K562 (cell line): Measurements from ENCODE around the gene C15orf62. TPM values are rescaled to one million over a fixed set of nuclear protein-coding genes. Genes with fewer than 3 reads are reported as not detected.

Experiments
- CTCF ChIP-seq, 3 experiments: IDR thresholded peaks in 2 of 3; conservative IDR thresholded peaks in 1 of 3; 2 replicates each; pipeline ENCODE4 v1.5.1; 2011 to 2012; ENCODE audit warnings: low read length in 3 of 3, mild to moderate bottlenecking in 3 of 3, control low read depth in 2 of 3, improper control_type of control experiment in 1 of 3, inconsistent platforms in 1 of 3, low read depth in 1 of 3, mixed read lengths in 1 of 3, moderate library complexity in 1 of 3; ENCODE audit not compliant: insufficient read depth in 2 of 3
- DEAF1 ChIP-seq: fragments of 450-650 bp; formaldehyde crosslinking; IDR thresholded peaks from 2 replicates; pipeline ENCODE4 v1.4.0; 2020; ENCODE audit warnings: mild to moderate bottlenecking, moderate library complexity
- E2F5 ChIP-seq: sonication (generic); formaldehyde crosslinking; IDR thresholded peaks from 2 replicates; pipeline ENCODE4 v1.8.0; 2022; ENCODE audit warnings: mild to moderate bottlenecking, missing genetic modification reagents
- ETV5 ChIP-seq: sonication (generic); formaldehyde crosslinking; IDR thresholded peaks from 2 replicates; pipeline ENCODE4 v1.4.0; 2020; ENCODE audit warnings: low read depth, mild to moderate bottlenecking, missing genetic modification reagents
- GABPB1 ChIP-seq: sonication (generic); formaldehyde crosslinking; IDR thresholded peaks from 2 replicates; pipeline ENCODE4 v1.8.0; 2022; ENCODE audit warnings: mild to moderate bottlenecking, missing genetic modification reagents
- GTF3C2 ChIP-seq: IDR thresholded peaks from 3 replicates; pipeline ENCODE4 v1.6.1; 2011; ENCODE audit warnings: borderline replicate concordance, mild to moderate bottlenecking, moderate library complexity; ENCODE audit not compliant: insufficient read length; ENCODE audit errors: extremely low read depth
- HOMEZ ChIP-seq: fragments of 250-450 bp; sonication (Bioruptor Pico); IDR thresholded peaks from 2 replicates; pipeline ENCODE4 v1.4.0; 2020; ENCODE audit warnings: mild to moderate bottlenecking, moderate library complexity
- NCOR1 ChIP-seq: fragments of 450-650 bp; IDR thresholded peaks from 2 replicates; pipeline ENCODE4 v1.6.1; 2016; ENCODE audit warnings: mild to moderate bottlenecking, moderate library complexity
- POLR2G ChIP-seq: fragments of 200-400 bp; formaldehyde crosslinking; IDR thresholded peaks from 2 replicates; pipeline ENCODE4 v1.6.1; 2017; ENCODE audit warnings: low read depth, mild to moderate bottlenecking, antibody characterized with exemption, low read length, moderate library complexity
- RAD21 ChIP-seq, 2 experiments: fragments of 250-450 bp in 1 of 2; fragments of 450-650 bp in 1 of 2; sonication (Bioruptor Pico) in 1 of 2; formaldehyde crosslinking in 1 of 2; IDR thresholded peaks in 1 of 2; conservative IDR thresholded peaks in 1 of 2; 2 replicates each; pipeline versions ENCODE4 v1.4.0 to v1.8.0; 2020 to 2022; ENCODE audit warnings: mild to moderate bottlenecking in 2 of 2, moderate library complexity in 1 of 2
- RBM14 ChIP-seq: fragments of 200-400 bp; formaldehyde crosslinking; IDR thresholded peaks from 2 replicates; pipeline ENCODE4 v1.6.1; 2018; ENCODE audit warnings: low read depth, mild to moderate bottlenecking, low read length, moderate library complexity, borderline replicate concordance; ENCODE audit not compliant: insufficient read depth
- RCOR1 ChIP-seq, 2 experiments: IDR thresholded peaks; 2 replicates each; pipeline ENCODE4 v1.6.1; 2012; ENCODE audit warnings: low read depth in 2 of 2, low read length in 2 of 2, borderline replicate concordance in 1 of 2, improper control_type of control experiment in 1 of 2
- SNAPC5 ChIP-seq: fragments of 250-450 bp; sonication (Bioruptor Pico); IDR thresholded peaks from 2 replicates; pipeline ENCODE4 v1.8.0; 2021; ENCODE audit warnings: moderate library complexity, mild to moderate bottlenecking, inconsistent platforms
- TCFL5 ChIP-seq: fragments of 250-450 bp; sonication (Bioruptor Pico); conservative IDR thresholded peaks from 2 replicates; pipeline ENCODE4 v1.6.1; 2021; ENCODE audit warnings: mild to moderate bottlenecking, moderate library complexity, matching md5 sums
- ZBTB7A ChIP-seq: IDR thresholded peaks from 2 replicates; pipeline ENCODE4 v1.6.1; 2011; ENCODE audit warnings: low read depth, mild to moderate bottlenecking, low read length, moderate library complexity, borderline replicate concordance; ENCODE audit not compliant: control insufficient read depth
- ZEB2 ChIP-seq: fragments of 450-650 bp; IDR thresholded peaks from 2 replicates; pipeline ENCODE4 v1.6.1; 2016
- ZNF668 ChIP-seq: fragments of 250-450 bp; sonication (Bioruptor Pico); IDR thresholded peaks from 2 replicates; pipeline ENCODE4 v1.8.0; 2022; ENCODE audit warnings: mild to moderate bottlenecking, inconsistent platforms
- polyA plus RNA-seq, 8 experiments: library from polyadenylated mRNA; depleted of rRNA in 4 of 8; stranded (reverse) in 5 of 8; unstranded in 3 of 8; fragments of >200 nt; fragmentation: Nextera tagmentation in 2 of 8; fragmentation: Illumina TruSeq in 1 of 8; extraction: Ambion mirVana in 2 of 8; extraction: Trizol in 1 of 8; gene quantifications; 2 replicates each; pipeline versions ENCODE4 v1.2.1 to v1.2.3, GENCODE V29; 2011 to 2014; ENCODE audit warnings: inconsistent platforms in 1 of 8, missing spikeins in 1 of 8
- total RNA-seq, 7 experiments: library from RNA; depleted of rRNA in 6 of 7; stranded (reverse); fragments of >200 nt in 6 of 7; fragmentation: Illumina TruSeq in 2 of 7; extraction: Trizol in 2 of 7; gene quantifications; 2 replicates each; pipeline versions ENCODE4 v1.2.1 to v1.2.3, GENCODE V29; 2011 to 2021; ENCODE audit warnings: low replicate concordance in 1 of 7

Gene C15orf62
- total and polyA plus RNA-seq, 9 of the 15 experiments (the other 6 are each of a cell fraction or from before 2014, with no cell fraction given) = 0.01 to 0.76 (median 0.30) TPM; not detected in 1

GRCh38 chr15:40782609-40783227 is 12.9 kb downstream of the C15orf62 start (continued):
- TF ChIP-seq POLR2G (peak; percentile 25; the same call in 1 of the 2 replicates), GTF3C2 (no peak), ZBTB7A (no peak), ZNF668 (CRISPR knock-in tag) (no peak), ZEB2 (peak; percentile 29; the same call in 1 of the 2 replicates), HOMEZ (CRISPR knock-in tag) (no peak), TCFL5 (no peak), RCOR1 (IDR thresholded peaks at IDR 0.05; ENCODE audit: borderline replicate concordance in 1 of 2, low read depth in 2 of 2, low read length in 2 of 2) (peak; percentile 57 to 77; a peak in 2 of 4 replicates), E2F5 (CRISPR knock-in tag) (no peak), ETV5 (CRISPR knock-in tag) (peak; percentile 59; the same call in 1 of the 2 replicates), RBM14 (no peak), SNAPC5 (no peak), GABPB1 (CRISPR knock-in tag) (0 out of 2 replicates have a peak, but pooled peaks have one; percentile 35), RAD21 (CRISPR knock-in tag; conservative IDR thresholded peaks at IDR 0.05 in 1 of 2, IDR thresholded peaks at IDR 0.05 in 1 of 2) (peak; percentile 88 to 90), CTCF (IDR thresholded peaks at IDR 0.05 in 2 of 3, conservative IDR thresholded peaks at IDR 0.05 in 1 of 3; ENCODE audit: insufficient read depth in 2 of 3, low read depth in 1 of 3, low read length in 3 of 3) (peak; percentile 85 to 90 (median 90)), NCOR1 (no peak), DEAF1 (CRISPR knock-in tag) (peak; percentile 74)
